CD14-positive monocyte (primary cell): ENCODE results near the gene EIF4H. TPM values are rescaled to one million over a fixed set of nuclear protein-coding genes. Genes with fewer than 3 reads are reported as not detected.

Experiments
- DNase-seq, 3 donors: peaks; one replicate each; pipeline ENCODE4 v3.0.0-alpha.2; 2011 to 2022
- H2AFZ ChIP-seq: 2 replicates; pipeline ENCODE4 v1.6.0; 2012; ENCODE audit warnings: mild to moderate bottlenecking, low read depth, low read length, inconsistent platforms; ENCODE audit not compliant: insufficient read depth, poor library complexity, severe bottlenecking
- H3K27ac ChIP-seq, 2 donors: 1 replicate in 1 of 2; 2 replicates in 1 of 2; pipeline ENCODE4 v1.5.1; 2012 to 2013; ENCODE audit warnings: low read length in 2 of 2, control low read depth in 1 of 2, inconsistent platforms in 1 of 2, low read depth in 1 of 2, mild to moderate bottlenecking in 1 of 2
- H3K27me3 ChIP-seq, 2 donors: one replicate each; pipeline versions ENCODE4 v1.6.0 to v1.6.1; 2011 to 2013; ENCODE audit warnings: low read length in 2 of 2; ENCODE audit not compliant: control insufficient read depth in 2 of 2, insufficient read depth in 2 of 2
- H3K36me3 ChIP-seq, 2 donors: replicated peaks in 1 of 2; 1 replicate in 1 of 2; 2 replicates in 1 of 2; pipeline versions ENCODE4 v1.5.1 to v1.6.1; 2012 to 2013; ENCODE audit warnings: low read length in 2 of 2, control low read depth in 1 of 2, inconsistent platforms in 1 of 2, mild to moderate bottlenecking in 1 of 2; ENCODE audit not compliant: insufficient read depth in 2 of 2, control insufficient read depth in 1 of 2
- H3K4me1 ChIP-seq, 2 donors: 1 replicate in 1 of 2; 2 replicates in 1 of 2; pipeline versions ENCODE4 v1.5.1 to v1.6.1; 2012 to 2013; ENCODE audit warnings: low read length in 2 of 2, control low read depth in 1 of 2, inconsistent platforms in 1 of 2, mild to moderate bottlenecking in 1 of 2, moderate library complexity in 1 of 2; ENCODE audit not compliant: insufficient read depth in 2 of 2, control insufficient read depth in 1 of 2
- H3K4me2 ChIP-seq: replicated peaks from 2 replicates; pipeline ENCODE3; 2012; ENCODE audit warnings: low read length, moderate library complexity, mild to moderate bottlenecking; ENCODE audit not compliant: poor library complexity, severe bottlenecking; ENCODE audit errors: extremely low read depth
- H3K4me3 ChIP-seq, 3 experiments: fragments of 200-600 bp in 1 of 3; sonication (generic) in 1 of 3; replicated peaks in 1 of 3; 1 replicate in 2 of 3; 2 replicates in 1 of 3; pipeline ENCODE4 v1.5.1; 2011 to 2013; ENCODE audit warnings: low read length in 3 of 3, mild to moderate bottlenecking in 3 of 3, control low read depth in 2 of 3, low read depth in 2 of 3, inconsistent platforms in 1 of 3, moderate library complexity in 1 of 3
- H3K79me2 ChIP-seq: 2 replicates; pipeline ENCODE4 v1.6.0; 2012; ENCODE audit warnings: mild to moderate bottlenecking, control low read depth, inconsistent platforms, low read length, moderate library complexity; ENCODE audit not compliant: insufficient read depth
- H3K9ac ChIP-seq: 2 replicates; pipeline ENCODE4 v1.6.0; 2017; ENCODE audit warnings: low read length, mild to moderate bottlenecking; ENCODE audit not compliant: insufficient read depth, poor library complexity, severe bottlenecking
- H3K9me3 ChIP-seq, 2 donors: replicated peaks in 1 of 2; 1 replicate in 1 of 2; 2 replicates in 1 of 2; pipeline versions ENCODE4 v1.5.1 to v1.6.1; 2012 to 2013; ENCODE audit warnings: low read length in 2 of 2, control low read depth in 1 of 2; ENCODE audit not compliant: control insufficient read depth in 1 of 2, insufficient read depth in 1 of 2
- H4K20me1 ChIP-seq: 2 replicates; pipeline ENCODE4 v1.6.0; 2012; ENCODE audit warnings: mild to moderate bottlenecking, low read length, control low read depth, moderate library complexity; ENCODE audit not compliant: insufficient read depth
- H3K27ac Mint-ChIP-seq, 7 donors: one replicate each; pipeline ENCODE4 v1.8.0; 2020; ENCODE audit warnings: mild to moderate bottlenecking in 7 of 7, mixed read lengths in 7 of 7, moderate library complexity in 6 of 7, inconsistent platforms in 2 of 7
- H3K27me3 Mint-ChIP-seq, 3 donors: one replicate each; pipeline ENCODE4 v1.8.0; 2021 to 2022; ENCODE audit warnings: low read depth in 3 of 3, mild to moderate bottlenecking in 3 of 3, mixed read lengths in 3 of 3, moderate library complexity in 3 of 3, inconsistent platforms in 1 of 3
- H3K36me3 Mint-ChIP-seq, 2 donors: one replicate each; pipeline ENCODE4 v1.8.0; 2020; ENCODE audit warnings: mixed read lengths in 2 of 2, inconsistent platforms in 1 of 2, mild to moderate bottlenecking in 1 of 2
- H3K4me1 Mint-ChIP-seq: one replicate; pipeline ENCODE4 v1.8.0; 2020; ENCODE audit warnings: mild to moderate bottlenecking, mixed read lengths
- H3K4me3 Mint-ChIP-seq, 2 donors: one replicate each; pipeline ENCODE4 v1.8.0; 2020; ENCODE audit warnings: mild to moderate bottlenecking in 2 of 2, mixed read lengths in 2 of 2, moderate library complexity in 1 of 2
- H3K9me3 Mint-ChIP-seq, 7 donors: one replicate each; pipeline ENCODE4 v1.8.0; 2020 to 2022; ENCODE audit warnings: mixed read lengths in 7 of 7, mild to moderate bottlenecking in 6 of 7, moderate library complexity in 6 of 7, inconsistent platforms in 2 of 7
- WGBS: methylation state at CpG from one replicate; pipeline ENCODE4 v1.1.5; 2013; ENCODE audit warnings: missing lambda C conversion rate; ENCODE audit not compliant: insufficient coverage; 5-methylcytosine and 5-hydroxymethylcytosine counted together
- intact Hi-C, 2 donors: fragments of 100-400 bp; cut with micrococcal nuclease; formaldehyde crosslinking; loops; one replicate each; pipeline versions ENCODE4 v1.15.0 to v1.15.1; 2023
- polyA plus RNA-seq, 3 donors: library from polyadenylated mRNA; depleted of rRNA in 1 of 3; unstranded in 2 of 3; stranded (reverse) in 1 of 3; fragments of 300-500 nt in 2 of 3; fragments of >200 nt in 1 of 3; fragmentation: Illumina TruSeq in 2 of 3; gene quantifications; 1 replicate in 2 of 3; 2 replicates in 1 of 3; pipeline ENCODE4 v1.2.3, GENCODE V29; 2012 to 2021
- TF ChIP-seq, protein P1 (sequence below): fragments of 200-600 bp; IDR thresholded peaks from one replicate; pipeline ENCODE4 v1.8.0; 2022; ENCODE audit warnings: antibody characterized with exemption, mild to moderate bottlenecking

Gene EIF4H
- polyA plus RNA-seq, 3 donors = 162 to 234 (median 206) TPM

DNA sequence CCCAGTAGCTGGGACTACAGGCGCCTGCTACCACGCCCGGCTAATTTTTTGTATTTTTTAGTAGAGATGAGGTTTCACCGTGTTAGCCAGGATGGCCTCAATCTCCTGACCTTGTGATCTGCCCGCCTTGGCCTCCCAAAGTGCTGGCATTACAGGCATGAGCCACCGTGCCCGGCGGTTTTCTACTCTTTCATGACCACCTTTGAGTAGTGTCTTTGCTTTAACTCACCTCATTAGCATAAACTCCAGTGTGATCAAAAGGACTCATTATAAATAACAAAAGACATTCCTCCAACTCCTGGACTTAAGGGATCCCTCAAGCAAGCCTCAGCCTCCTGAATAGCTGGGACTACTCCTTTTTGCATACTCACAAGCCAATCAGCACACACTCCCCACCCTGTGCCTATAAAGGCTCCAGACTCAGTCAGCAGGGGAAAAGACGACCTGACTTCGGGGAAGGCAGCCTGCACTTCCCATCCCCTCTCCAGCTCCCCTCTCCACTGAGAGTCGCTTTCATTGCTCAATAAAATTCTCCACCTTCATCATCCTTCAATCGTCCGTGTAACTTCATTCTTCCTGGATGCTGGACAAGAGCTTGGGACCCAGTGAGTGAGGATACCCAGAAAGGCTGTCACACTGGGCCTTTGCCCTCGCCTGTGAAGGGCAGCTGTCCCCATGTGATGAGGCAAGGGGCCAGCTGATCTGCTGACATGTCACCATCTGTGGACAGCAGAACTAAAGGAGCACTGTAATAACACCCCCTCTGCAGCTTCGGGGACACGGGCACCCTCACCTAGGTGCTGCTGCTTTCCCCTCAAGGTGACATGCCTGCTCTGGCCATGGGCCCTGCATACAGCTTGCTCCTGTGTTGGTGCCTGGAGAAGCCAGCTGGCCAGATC is 35.0 kb upstream of the EIF4H start:
- H3K27me3 Mint-ChIP-seq = peaks cover 2 to 8% (median 4%) of the 10 kb centered on the region in 3 donors
- H3K4me1 Mint-ChIP-seq = peaks cover 8% of the 10 kb centered on the region
- H3K4me2 ChIP-seq = no peak overlapping the region
- H3K4me3 Mint-ChIP-seq = no peak overlapping the region
- H3K27me3 ChIP-seq = no peaks in the 10 kb centered on the region
- peak overlapping the region in 2 of 7 donors; percentile 19 to 41 for H3K27ac Mint-ChIP-seq
- peaks cover 8% of the 10 kb centered on the region in 2 donors for H3K4me1 ChIP-seq
- WGBS = 95% methylated on average over 11 of the region's 16 CpGs
- no peak overlapping the region for H2AFZ ChIP-seq
- no peaks in the 10 kb centered on the region for H4K20me1 ChIP-seq
- no peak overlapping the region for H3K4me3 ChIP-seq
- TF ChIP-seq, protein P1, sequence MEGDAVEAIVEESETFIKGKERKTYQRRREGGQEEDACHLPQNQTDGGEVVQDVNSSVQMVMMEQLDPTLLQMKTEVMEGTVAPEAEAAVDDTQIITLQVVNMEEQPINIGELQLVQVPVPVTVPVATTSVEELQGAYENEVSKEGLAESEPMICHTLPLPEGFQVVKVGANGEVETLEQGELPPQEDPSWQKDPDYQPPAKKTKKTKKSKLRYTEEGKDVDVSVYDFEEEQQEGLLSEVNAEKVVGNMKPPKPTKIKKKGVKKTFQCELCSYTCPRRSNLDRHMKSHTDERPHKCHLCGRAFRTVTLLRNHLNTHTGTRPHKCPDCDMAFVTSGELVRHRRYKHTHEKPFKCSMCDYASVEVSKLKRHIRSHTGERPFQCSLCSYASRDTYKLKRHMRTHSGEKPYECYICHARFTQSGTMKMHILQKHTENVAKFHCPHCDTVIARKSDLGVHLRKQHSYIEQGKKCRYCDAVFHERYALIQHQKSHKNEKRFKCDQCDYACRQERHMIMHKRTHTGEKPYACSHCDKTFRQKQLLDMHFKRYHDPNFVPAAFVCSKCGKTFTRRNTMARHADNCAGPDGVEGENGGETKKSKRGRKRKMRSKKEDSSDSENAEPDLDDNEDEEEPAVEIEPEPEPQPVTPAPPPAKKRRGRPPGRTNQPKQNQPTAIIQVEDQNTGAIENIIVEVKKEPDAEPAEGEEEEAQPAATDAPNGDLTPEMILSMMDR = no peak
- H3K27ac ChIP-seq = no peak overlapping the region
- no peak overlapping the region for H3K9ac ChIP-seq
- no peaks in the 10 kb centered on the region for H3K79me2 ChIP-seq
- no peaks in the 10 kb centered on the region for H3K36me3 ChIP-seq
- intact Hi-C loops = no loop called here
- H3K9me3 ChIP-seq = no peaks in the 10 kb centered on the region
- no peaks in the 10 kb centered on the region for H3K36me3 Mint-ChIP-seq
- no peak for DNase-seq
- H3K9me3 Mint-ChIP-seq = peaks cover 0 to 5% (median 0%) of the 10 kb centered on the region in 7 donors

DNA sequence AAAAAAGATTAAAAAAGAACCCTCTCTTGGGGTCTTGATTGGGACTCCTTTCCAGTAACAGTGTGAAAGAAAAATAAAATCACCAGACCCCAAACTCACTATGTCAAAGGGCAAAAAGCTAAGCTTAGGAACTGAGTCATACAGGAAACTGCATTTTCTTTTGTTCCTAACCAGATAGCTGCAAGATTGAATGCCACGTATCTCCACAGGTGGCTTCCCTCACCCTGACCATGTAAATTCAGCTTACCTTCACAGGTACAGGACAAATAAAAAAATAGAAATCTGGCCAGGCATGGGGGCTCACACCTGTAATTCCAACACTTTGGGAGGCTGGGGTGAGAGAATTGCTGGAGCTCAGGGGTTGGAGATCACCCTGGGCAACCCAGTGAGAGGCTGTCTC is 32.5 kb upstream of the EIF4H start:
- H3K4me1 ChIP-seq = no peaks in the 10 kb centered on the region
- no peaks in the 10 kb centered on the region for H4K20me1 ChIP-seq
- H2AFZ ChIP-seq = no peak overlapping the region
- no peaks in the 10 kb centered on the region for H3K79me2 ChIP-seq
- DNase-seq = no peak
- H3K9ac ChIP-seq = no peak overlapping the region
- 0% methylated on average over 1 of the region's 1 CpG for WGBS
- peaks cover 0 to 10% of the 10 kb centered on the region in 2 donors for H3K9me3 ChIP-seq
- no peak overlapping the region for H3K4me2 ChIP-seq
- H3K27ac ChIP-seq = no peak overlapping the region
- no peak overlapping the region for H3K27ac Mint-ChIP-seq
- no peaks in the 10 kb centered on the region for H3K36me3 ChIP-seq
- H3K27me3 ChIP-seq = no peaks in the 10 kb centered on the region
- H3K9me3 Mint-ChIP-seq = peaks cover 5 to 18% (median 10%) of the 10 kb centered on the region in 7 donors
- intact Hi-C loops = no loop called here
- TF ChIP-seq, protein P1 = no peak
- H3K27me3 Mint-ChIP-seq = peaks cover 3 to 7% (median 4%) of the 10 kb centered on the region in 3 donors
- H3K36me3 Mint-ChIP-seq = no peaks in the 10 kb centered on the region
- no peaks in the 10 kb centered on the region for H3K4me1 Mint-ChIP-seq
- no peak overlapping the region for H3K4me3 Mint-ChIP-seq
- H3K4me3 ChIP-seq = no peak overlapping the region
